Measurements from ENCODE around the gene RNF144A. TPM values are rescaled to one million over a fixed set of nuclear protein-coding genes. Genes with fewer than 3 reads are reported as not detected.

Gene RNF144A
- total and polyA plus RNA-seq, 9 donors: 10.4 to 47.7 (median 23.9) TPM

- Histone ChIP-seq H3K4me1 (ENCODE audit: insufficient read depth) (peaks cover 24% of the 10 kb centered on the region), H3K9me3 (no peaks in the 10 kb centered on the region), H3K27ac (no peak overlapping the region), H3K36me3 (no peaks in the 10 kb centered on the region), H3K4me3 (no peak overlapping the region), H3K27me3 (no peaks in the 10 kb centered on the region)
- DNase-seq: no peak
- intact Hi-C loops (cut with DNase I): no loop called here
- WGBS, 3 donors: 87 to 91% (median 90%) methylated on average over 10 of the region's 10 CpGs
- TF ChIP-seq, protein P1, sequence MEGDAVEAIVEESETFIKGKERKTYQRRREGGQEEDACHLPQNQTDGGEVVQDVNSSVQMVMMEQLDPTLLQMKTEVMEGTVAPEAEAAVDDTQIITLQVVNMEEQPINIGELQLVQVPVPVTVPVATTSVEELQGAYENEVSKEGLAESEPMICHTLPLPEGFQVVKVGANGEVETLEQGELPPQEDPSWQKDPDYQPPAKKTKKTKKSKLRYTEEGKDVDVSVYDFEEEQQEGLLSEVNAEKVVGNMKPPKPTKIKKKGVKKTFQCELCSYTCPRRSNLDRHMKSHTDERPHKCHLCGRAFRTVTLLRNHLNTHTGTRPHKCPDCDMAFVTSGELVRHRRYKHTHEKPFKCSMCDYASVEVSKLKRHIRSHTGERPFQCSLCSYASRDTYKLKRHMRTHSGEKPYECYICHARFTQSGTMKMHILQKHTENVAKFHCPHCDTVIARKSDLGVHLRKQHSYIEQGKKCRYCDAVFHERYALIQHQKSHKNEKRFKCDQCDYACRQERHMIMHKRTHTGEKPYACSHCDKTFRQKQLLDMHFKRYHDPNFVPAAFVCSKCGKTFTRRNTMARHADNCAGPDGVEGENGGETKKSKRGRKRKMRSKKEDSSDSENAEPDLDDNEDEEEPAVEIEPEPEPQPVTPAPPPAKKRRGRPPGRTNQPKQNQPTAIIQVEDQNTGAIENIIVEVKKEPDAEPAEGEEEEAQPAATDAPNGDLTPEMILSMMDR (IDR thresholded peaks at IDR 0.05): no peak
- no peak for TF ChIP-seq EP300 (IDR thresholded peaks at IDR 0.05)
Measured at GRCh38 chr2:6923319-6923718, 6.1 kb downstream of the RNF144A start.

DNA sequence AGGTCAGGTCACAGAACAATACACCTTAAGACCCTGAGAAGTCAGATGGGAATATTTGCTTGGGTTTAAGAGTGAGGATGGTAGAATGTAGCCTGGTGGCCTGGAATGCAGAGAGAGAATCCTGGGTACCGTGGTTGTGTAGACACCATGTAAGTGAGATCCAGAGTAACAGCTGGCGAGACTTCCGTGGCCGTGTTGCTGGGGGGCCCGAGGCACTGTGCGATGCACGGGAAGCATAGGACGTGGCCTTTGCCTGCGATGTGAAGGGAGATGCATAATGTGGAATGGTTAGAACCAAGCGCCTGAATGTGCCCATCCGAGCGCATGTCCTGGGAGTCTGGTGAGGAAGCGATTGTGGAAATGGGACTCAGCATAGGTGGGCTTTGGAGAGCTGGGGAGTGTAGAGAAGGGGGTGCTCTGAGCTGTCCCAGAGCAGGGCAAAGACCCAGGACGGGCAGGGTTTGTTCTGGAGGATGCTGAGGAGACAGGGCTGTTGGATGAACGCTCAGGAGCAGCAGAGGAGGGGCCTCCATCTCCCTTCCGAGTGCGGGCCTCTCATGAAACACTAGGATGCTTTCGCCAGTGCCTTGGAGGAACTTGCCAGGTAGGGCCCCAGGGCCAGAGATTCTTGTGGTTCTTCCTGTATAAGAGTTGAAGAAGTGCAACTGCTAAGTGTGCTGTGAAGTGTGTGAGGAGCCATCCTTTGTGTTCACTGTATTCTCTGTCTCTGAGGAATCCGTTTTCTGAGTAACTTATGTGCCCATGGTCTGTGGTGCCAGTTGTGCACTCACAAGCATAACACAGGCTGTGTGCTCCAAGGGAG is 7.1 kb downstream of the RNF144A start:
- H3K27ac ChIP-seq: no peak overlapping the region
- no peak for TF ChIP-seq EP300 (IDR thresholded peaks at IDR 0.05)
- TF ChIP-seq, protein P1 (IDR thresholded peaks at IDR 0.05): no peak
- TF ChIP-seq POLR2A (IDR thresholded peaks at IDR 0.05): no peak
- DNase-seq: no peak
- H3K36me3 ChIP-seq: no peaks in the 10 kb centered on the region
- intact Hi-C loops (cut with DNase I): no loop called here
- H3K27me3 ChIP-seq: no peaks in the 10 kb centered on the region
- H3K4me1 ChIP-seq (ENCODE audit: insufficient read depth): peaks cover 25% of the 10 kb centered on the region
- H3K4me3 ChIP-seq: no peak overlapping the region
- no peaks in the 10 kb centered on the region for H3K9me3 ChIP-seq
- 90 to 96% (median 95%) methylated on average over 19 of the region's 19 CpGs for WGBS, 3 donors

- no peaks in the 10 kb centered on the region for H3K9me3 ChIP-seq
- H3K36me3 ChIP-seq: no peaks in the 10 kb centered on the region
- H3K27ac ChIP-seq: no peak overlapping the region
- H3K4me1 ChIP-seq (ENCODE audit: insufficient read depth): peaks cover 23% of the 10 kb centered on the region
- intact Hi-C loops (cut with DNase I): no loop called here
- 78 to 87% (median 79%) methylated on average over 7 of the region's 7 CpGs for WGBS, 3 donors
- no peak for DNase-seq
- H3K27me3 ChIP-seq: no peaks in the 10 kb centered on the region
- TF ChIP-seq POLR2A (IDR thresholded peaks at IDR 0.05): no peak
- no peak for TF ChIP-seq EP300 (IDR thresholded peaks at IDR 0.05)
- TF ChIP-seq, protein P1 (IDR thresholded peaks at IDR 0.05): no peak
- H3K4me3 ChIP-seq: no peak overlapping the region
Measured at GRCh38 chr2:6924924-6925409, 7.8 kb downstream of the RNF144A start.

DNA sequence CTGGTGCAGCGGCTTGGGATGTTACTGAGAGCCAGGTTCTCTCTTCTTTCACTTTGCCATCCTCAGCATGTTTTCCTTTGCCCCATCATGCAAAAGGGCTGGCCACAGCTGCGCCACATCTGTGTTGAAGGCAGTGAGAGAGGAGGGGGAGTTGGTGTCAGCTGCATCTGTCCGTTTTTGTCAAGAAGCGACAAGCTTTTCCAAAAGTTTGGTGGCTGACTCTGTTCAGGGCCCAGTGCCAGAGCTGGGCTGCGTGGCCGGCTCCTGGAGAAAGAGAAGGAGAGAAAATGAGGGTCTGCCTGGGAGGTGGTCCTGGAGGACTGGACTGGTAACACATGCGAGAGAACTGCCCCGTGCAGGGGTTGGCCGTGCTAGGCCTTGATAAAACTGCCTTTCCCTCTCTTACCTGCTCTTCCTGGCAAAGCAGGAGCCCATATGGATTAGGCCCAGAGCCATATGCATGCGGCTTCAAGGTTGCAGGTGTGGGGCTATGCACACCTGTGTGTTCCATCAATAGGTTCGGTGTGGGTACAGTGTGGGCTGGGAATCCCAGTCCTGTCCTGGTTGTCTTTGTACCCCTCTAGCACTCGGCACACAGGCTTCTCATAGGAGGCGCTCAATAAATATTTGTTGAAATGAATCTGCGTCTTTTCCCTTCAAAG is 9.0 kb downstream of the RNF144A start:
- Histone ChIP-seq H3K27ac (no peak overlapping the region), H3K9me3 (no peaks in the 10 kb centered on the region), H3K36me3 (no peaks in the 10 kb centered on the region), H3K4me3 (no peak overlapping the region), H3K27me3 (no peaks in the 10 kb centered on the region), H3K4me1 (ENCODE audit: insufficient read depth) (peaks cover 18% of the 10 kb centered on the region)
- WGBS, 3 donors: 81 to 85% (median 82%) methylated on average over 14 of the region's 14 CpGs
- no peak for TF ChIP-seq EP300 (IDR thresholded peaks at IDR 0.05)
- no peak for TF ChIP-seq POLR2A (IDR thresholded peaks at IDR 0.05)
- TF ChIP-seq, protein P1 (IDR thresholded peaks at IDR 0.05): no peak
- intact Hi-C loops (cut with DNase I): no loop called here
- DNase-seq: no peak

All from ovary (tissue), 9 donors.